ENCODE results near the gene KRTAP2-2.

The KRTAP2-2 gene

GRCh38 chr17:41082626-41083025, 27.6 kb upstream of the KRTAP2-2 start:
- DNase-seq (ENCODE audit: low read depth) = no peak
- TF ChIP-seq CTCF (conservative IDR thresholded peaks at IDR 0.05; ENCODE audit: low read depth, low read length) = no peak
- H3K4me3 ChIP-seq (ENCODE audit: low read length) = no peak overlapping the region

GRCh38 chr17:41076788-41077187, 21.8 kb upstream of the KRTAP2-2 start:
- no peak for TF ChIP-seq CTCF (conservative IDR thresholded peaks at IDR 0.05; ENCODE audit: low read depth, low read length)
- no peak overlapping the region for H3K4me3 ChIP-seq (ENCODE audit: low read length)
- DNase-seq (ENCODE audit: low read depth) = no peak

- H3K4me3 ChIP-seq (ENCODE audit: low read length) = no peak overlapping the region
- DNase-seq (ENCODE audit: low read depth) = no peak
- TF ChIP-seq CTCF (conservative IDR thresholded peaks at IDR 0.05; ENCODE audit: low read depth, low read length) = no peak
These were observed 18.6 kb upstream of the KRTAP2-2 start for GRCh38 chr17:41073676-41074075.

- DNase-seq (ENCODE audit: low read depth) = no peak
- no peak for TF ChIP-seq CTCF (conservative IDR thresholded peaks at IDR 0.05; ENCODE audit: low read depth, low read length)
These were observed 16.8 kb upstream of the KRTAP2-2 start for GRCh38 chr17:41071606-41072360.

GRCh38 chr17:41069031-41069430, 14.0 kb upstream of the KRTAP2-2 start:
- TF ChIP-seq CTCF (conservative IDR thresholded peaks at IDR 0.05; ENCODE audit: low read depth, low read length) = no peak
- DNase-seq (ENCODE audit: low read depth) = no peak

More at GRCh38 chr17:41071606-41072360, 16.8 kb upstream of the KRTAP2-2 start:
- no peak overlapping the region for H3K4me3 ChIP-seq (ENCODE audit: low read length)

GRCh38 chr17:41067281-41067680, 12.3 kb upstream of the KRTAP2-2 start:
- TF ChIP-seq CTCF (conservative IDR thresholded peaks at IDR 0.05; ENCODE audit: low read depth, low read length) = no peak
- H3K4me3 ChIP-seq (ENCODE audit: low read length) = no peak overlapping the region
- no peak for DNase-seq (ENCODE audit: low read depth)

More at GRCh38 chr17:41069031-41069430, 14.0 kb upstream of the KRTAP2-2 start:
- H3K4me3 ChIP-seq (ENCODE audit: low read length) = no peak overlapping the region
